Activated CD4-positive, CD25-positive, alpha-beta regulatory T cell treated with anti-CD3 and anti-CD28 coated beads, Interleukin-2, amount 50 U/mL, for 24 hours (primary cell): ENCODE results near the gene USP27X.

Experiments
- ATAC-seq, 2 donors: fragments of 150-1000 bp; cut with Tn5 transposase; one replicate each; pipeline ENCODE4 v1.10.0; 2021; ENCODE audit warnings: mild to moderate bottlenecking in 1 of 2, moderate library complexity in 1 of 2

The USP27X gene

DNA sequence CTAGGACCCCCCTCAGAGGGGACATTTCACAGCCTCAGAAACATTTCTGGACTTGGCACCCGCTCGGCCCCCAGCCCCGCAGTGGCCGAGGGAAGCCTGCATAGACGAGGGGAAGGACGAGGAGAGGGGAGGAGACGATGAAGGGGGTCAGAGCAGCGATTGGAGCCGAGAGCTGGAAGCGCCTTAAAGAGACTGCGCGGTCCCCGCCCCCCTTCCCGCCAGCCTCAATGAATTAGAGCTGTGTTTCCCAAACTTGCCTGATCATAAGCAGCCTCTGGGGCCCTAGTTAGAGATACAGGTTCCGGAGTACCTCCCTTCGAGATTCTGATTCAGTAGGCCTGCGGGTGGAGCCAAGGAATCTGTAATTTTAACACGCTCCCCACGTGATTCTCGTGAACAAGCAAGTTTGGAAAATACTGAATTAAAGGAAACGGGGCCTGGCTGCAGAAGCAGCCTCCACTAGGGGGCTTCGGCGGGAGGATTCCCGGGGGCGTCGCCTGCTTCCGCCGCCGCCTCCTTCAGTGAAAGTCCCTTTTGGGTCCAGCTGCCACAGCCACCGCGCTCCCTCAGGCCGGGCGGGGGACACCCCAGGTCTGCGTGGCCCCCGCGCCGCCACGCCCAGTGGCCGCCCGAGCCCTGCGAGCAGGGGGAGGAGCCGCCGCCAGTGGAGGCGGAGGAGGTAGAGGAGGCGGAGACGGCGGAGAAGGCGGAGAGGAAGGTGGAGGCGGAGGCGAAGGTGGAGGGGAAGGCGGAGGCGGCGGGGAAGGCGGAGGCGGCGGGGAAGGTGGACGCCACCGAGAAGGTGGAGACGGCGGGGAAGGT is at the start of gene USP27X:
TSS of gene USP27X (plus strand) at position 651 of the 822 bp plus-strand sequence. CDS start 824 bp downstream, outside the sequence.
- ATAC-seq: peak; percentile 87 to 89

GRCh38 chrX:49838374-49838773 is 40.9 kb upstream of the USP27X start:
- no peak for ATAC-seq

DNA sequence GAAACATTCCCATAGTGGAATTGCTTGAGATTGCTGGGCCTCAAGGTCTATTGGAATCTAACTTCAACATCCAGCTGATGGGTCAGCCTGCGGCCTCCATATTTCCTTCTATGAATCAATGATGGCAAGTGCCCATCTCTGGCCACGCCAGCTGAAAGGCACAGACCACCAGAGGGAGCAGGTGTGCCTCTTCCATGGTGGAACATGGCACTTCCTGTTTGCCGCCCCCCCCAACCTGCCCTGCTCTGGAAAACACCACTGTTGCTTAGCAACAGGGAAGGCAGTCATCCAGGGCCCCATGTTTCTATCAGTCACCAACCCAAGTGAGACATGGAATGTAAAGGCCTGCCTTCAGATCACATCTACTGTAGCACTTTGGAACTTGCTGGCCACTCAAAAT is 38.6 kb upstream of the USP27X start:
- ATAC-seq: peak; percentile 48 to 51

DNA sequence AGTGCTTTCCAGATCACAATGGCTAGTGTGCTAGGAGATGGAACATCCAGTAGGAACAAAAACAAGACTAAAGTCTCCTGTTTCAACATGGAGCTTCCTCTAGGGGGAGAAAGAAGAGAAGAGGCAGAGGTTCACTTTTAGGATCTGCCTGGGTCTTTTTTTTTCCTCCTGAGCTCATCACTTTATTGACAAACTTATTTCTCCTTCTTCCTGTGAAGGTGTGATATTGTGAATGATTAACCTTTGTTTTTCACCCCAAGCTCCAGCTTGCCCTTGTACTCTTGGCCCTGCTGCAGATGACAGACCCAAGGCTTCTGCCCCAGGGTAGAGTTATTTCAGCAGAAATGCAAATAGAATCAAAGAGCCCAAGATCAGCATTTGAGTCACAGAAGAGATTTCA is 36.7 kb upstream of the USP27X start:
- ATAC-seq: no peak

- no peak for ATAC-seq
Observed at GRCh38 chrX:49844611-49845010, 34.7 kb upstream of the USP27X start.

- no peak for ATAC-seq
Observed at GRCh38 chrX:49845701-49846403, 33.4 kb upstream of the USP27X start.

GRCh38 chrX:49846522-49846921 is 32.8 kb upstream of the USP27X start:
- no peak for ATAC-seq

DNA sequence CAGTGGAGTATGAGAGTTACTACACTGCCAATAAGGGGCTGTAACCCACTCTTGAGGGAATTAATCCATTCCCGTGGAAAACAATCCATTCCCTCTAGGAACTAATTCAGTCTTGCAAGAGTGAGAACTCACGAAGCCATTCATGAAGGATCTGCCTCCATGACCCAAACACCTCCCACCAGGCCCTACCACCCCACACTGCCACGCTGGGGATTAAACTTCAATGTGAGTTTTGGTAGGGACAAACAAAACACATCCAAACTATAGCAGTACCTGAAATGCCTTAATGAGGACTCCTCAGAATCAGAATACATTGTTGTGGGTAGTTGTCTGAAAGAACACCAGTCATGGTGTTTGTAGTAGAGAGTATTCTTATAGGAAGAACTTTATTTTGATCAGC is 31.0 kb upstream of the USP27X start:
- ATAC-seq: no peak

GRCh38 chrX:49850028-49850427 is 29.3 kb upstream of the USP27X start:
- no peak for ATAC-seq

DNA sequence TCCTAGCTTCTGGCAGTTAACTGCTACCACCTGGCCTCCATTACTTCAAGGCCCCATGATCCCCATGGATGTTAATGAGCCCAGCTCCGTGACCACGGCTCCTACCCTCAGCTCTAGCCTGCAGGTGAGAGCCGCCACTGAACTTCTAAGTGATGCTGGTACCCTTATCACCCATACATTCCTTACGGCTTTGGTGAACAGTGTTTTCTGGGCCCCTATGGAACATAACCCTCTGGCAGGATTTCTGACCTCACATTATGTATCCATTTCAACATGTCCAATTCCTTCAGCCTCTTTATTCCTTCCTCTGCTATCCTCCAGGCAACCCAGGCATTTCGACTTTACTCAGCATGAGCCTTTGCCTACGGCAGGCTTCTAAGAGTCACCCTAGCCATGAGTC is 25.6 kb upstream of the USP27X start:
- no peak for ATAC-seq

GRCh38 chrX:49856819-49857218 is 22.5 kb upstream of the USP27X start:
- no peak for ATAC-seq

DNA sequence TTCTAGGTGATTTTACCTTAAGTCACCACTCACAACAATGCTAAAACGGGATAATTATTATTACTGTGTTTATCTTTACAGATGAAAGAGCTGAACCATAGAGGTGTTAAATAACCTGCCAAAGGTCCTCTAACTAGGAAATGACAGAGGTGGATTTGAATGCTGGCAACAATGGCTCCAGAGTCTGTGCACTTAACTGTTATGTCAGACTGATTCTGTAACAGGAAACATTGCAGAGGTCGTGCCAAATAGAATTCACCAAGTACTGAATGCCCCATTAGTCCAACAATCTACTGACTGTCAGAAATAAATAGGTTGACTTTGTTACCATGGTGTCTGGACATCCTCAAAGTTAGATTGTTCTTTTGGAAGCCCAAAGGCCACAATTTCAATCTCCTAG is 20.9 kb upstream of the USP27X start:
- ATAC-seq: no peak

GRCh38 chrX:49859491-49859890 is 19.8 kb upstream of the USP27X start:
- ATAC-seq: no peak

DNA sequence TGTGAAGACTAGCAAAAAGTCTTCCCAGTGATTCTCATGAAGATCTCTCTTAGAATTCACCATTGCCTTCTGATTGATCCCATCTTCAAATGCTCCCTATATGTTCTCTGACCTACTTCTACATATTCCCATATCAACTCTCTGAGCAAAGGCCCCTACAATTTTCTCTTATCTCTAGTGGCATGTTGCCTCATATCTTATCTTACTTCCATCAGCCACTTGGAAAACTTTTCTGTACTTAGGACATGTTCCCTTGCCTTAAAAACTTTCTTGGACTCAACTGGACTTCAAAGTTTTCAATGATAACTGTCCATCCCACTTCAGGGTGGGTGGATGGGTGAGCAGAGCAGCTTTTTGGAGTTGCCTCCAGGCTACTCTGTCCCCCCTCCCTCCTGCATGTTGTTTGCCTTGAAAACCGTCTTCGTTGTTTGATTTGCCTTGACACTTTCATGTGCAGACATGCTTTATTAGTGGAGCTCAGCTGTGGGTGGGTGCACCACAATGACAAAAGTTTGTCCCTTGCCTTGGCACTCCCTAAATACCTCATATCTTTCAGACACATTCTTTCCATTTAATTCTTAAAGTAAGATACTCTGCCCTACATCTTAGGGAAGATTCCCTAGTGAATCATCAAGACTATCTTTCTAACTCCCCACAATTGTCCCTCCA is 18.3 kb upstream of the USP27X start:
- no peak for ATAC-seq

GRCh38 chrX:49862093-49862492 is 17.2 kb upstream of the USP27X start:
- no peak for ATAC-seq

DNA sequence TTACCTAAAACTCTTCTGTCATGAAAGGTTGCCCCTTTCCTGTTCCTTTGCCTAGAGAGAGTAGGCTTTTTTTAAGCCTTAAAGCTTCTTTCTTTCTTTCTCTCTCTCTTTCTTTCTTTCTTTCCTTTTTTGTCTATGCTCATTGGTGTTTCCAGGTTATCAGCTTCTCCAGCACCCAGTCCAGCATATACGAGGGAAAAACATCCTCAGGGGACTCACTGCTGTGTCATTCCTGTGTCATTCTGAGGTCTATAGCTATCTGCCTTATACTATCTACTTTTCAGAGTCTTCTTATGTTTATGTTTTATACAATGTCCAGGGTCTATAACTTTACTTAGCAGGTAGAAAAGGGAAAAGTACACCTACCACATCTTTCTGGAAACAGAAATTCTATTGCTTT is 10.5 kb upstream of the USP27X start:
- no peak for ATAC-seq

DNA sequence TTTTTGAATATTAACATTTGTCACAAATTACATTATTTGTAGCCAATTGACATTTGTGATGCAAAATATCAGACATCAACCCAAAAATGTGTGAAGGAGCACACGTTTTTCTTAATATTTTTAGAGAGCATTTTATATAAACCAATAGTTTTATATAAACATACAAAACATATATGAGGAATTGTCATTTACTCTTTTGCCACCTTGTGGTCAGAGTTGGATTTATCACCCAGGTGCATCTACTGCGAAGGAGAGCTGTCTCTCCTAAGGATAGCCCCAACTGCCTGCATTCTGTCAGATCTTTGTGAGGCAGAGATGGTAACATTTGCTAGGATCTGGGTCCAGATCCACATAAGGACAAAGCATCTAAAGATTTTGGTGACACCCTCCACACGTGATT is 2.5 kb upstream of the USP27X start:
- no peak for ATAC-seq

- ATAC-seq: no peak
Observed at GRCh38 chrX:49877397-49878101, 1.7 kb upstream of the USP27X start.

DNA sequence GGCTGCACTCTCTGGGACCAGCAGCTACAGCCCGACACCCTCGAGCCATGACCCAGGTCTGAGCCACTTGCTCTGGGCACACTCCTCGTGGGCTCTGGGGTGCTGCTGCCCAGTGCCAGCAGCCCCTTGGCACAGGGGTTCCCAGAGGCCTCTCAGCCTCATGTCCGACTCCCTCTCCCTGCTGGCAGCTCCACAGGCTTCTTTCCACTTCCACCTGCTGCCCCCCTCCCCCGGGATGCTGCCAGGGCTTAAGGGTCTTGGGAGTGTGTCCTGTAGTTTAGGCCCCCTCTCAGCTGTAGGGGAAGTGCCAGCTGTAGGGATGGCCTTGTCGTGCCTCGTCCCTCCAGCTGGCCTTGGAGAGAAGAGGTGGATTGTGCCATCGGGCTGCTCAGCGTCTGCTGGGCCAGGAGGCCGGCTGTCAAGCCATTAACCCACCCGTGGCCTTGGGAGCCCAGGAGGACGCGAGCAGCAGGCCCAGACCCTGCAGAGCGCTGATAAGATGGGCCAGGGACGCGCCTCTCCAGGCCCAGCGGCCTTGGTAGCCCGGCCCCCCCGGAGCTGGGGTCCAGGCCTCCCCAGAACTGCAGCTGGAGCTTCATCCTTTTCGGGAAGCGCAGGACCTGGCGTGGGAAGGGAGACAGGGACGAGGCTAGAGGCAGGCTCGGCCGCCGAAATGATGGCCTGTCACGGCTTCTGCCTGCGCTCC is 1.0 kb upstream of the USP27X start:
- ATAC-seq: no peak

DNA sequence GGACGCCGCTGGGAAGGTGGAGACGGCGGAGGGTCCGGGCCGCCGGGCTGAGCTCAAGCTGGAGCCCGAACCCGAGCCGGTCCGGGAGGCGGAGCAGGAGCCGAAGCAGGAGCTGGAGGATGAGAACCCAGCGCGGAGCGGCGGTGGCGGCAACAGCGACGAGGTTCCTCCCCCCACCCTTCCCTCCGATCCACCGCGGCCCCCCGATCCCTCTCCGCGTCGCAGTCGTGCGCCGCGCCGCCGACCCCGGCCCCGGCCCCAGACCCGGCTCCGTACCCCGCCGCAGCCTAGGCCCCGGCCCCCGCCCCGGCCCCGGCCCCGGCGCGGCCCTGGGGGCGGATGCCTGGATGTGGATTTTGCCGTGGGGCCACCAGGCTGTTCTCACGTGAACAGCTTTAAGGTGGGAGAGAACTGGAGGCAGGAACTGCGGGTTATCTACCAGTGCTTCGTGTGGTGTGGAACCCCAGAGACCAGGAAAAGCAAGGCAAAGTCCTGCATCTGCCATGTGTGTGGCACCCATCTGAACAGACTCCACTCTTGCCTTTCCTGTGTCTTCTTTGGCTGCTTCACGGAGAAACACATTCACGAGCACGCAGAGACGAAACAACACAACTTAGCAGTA is 483 bp downstream of the USP27X start:
- peak; percentile 2 to 22 for ATAC-seq

GRCh38 chrX:49880668-49881067 is 1.4 kb downstream of the USP27X start:
- ATAC-seq: no peak
